HCT116 (cell line): ENCODE data around the gene ST6GALNAC5. TPM values are rescaled to one million over a fixed set of nuclear protein-coding genes. Genes with fewer than 3 reads are reported as not detected.
A peak's percentile ranks its signal among the peaks of the same experiment; 100 is the strongest.

ENCODE experiments used
- ATAC-seq: fragments of 200-7000 bp; cut with Tn5 transposase; 2 replicates; pipeline ENCODE4 v1.9.1; 2020; ENCODE audit warnings: mild to moderate bottlenecking, moderate library complexity
- BruUV-seq: library from RNA; stranded (reverse); fragments of 400-500 nt; replicated peaks from 2 replicates; lab custom pipeline; 2021; lab: Mats Ljungman, UMichigan
- CTCF ChIA-PET: fragments of 300-600 bp; sonication (Branson Sonifier 250); formaldehyde crosslinking; loops from one replicate; lab custom pipeline; 2021; ENCODE audit warnings: antibody characterized with exemption; lab: Charles Lee
- POLR2A ChIA-PET: fragments of 300-600, 350-600 bp; sonication (Branson Sonifier 250); formaldehyde crosslinking; loops from one replicate; lab custom pipeline; 2021; ENCODE audit warnings: antibody characterized with exemption; lab: Charles Lee
- RAD21 ChIA-PET, 2 experiments: fragments of 300-600 bp; sonication (Branson Sonifier 250); formaldehyde crosslinking; loops; one replicate each; lab custom pipeline; 2023; ENCODE audit warnings: low total read pairs in 2 of 2; ENCODE audit not compliant: uncharacterized antibody in 2 of 2, unreplicated experiment in 2 of 2, low non-redundant PET in 1 of 2; lab: Charles Lee
- DNase-seq: peaks from one replicate; pipeline ENCODE4 v3.0.0-alpha.2; 2010; ENCODE audit warnings: low read depth, low spot score
- H2AFZ ChIP-seq: fragments of 200-600 bp; shearing (Covaris generic), sonication (generic); 2 replicates; pipeline ENCODE4 v1.6.1; 2017; ENCODE audit warnings: low read depth, mixed run types, mixed read lengths, antibody characterized with exemption, low read length; ENCODE audit not compliant: poor library complexity, severe bottlenecking
- H3K27ac ChIP-seq: 2 replicates; pipeline ENCODE4 v1.5.1; 2012; ENCODE audit warnings: low read depth, low read length
- H3K27me3 ChIP-seq: fragments of 200-600 bp; sonication (generic); 2 replicates; pipeline ENCODE4 v1.6.1; 2016; ENCODE audit warnings: mixed run types, low read length, mixed read lengths; ENCODE audit not compliant: insufficient read depth
- H3K36me3 ChIP-seq, 2 experiments: fragments of 200-500 bp in 1 of 2; fragments of 200-600 bp in 1 of 2; sonication (Bioruptor generic) in 1 of 2; sonication (generic) in 1 of 2; 2 replicates each; pipeline versions ENCODE4 v1.5.1 to v1.6.1; 2014 to 2016; ENCODE audit warnings: low read length in 2 of 2, inconsistent platforms in 1 of 2, mixed read lengths in 1 of 2, mixed run types in 1 of 2; ENCODE audit not compliant: insufficient read depth in 2 of 2, control insufficient read depth in 1 of 2
- H3K4me1 ChIP-seq, 2 experiments: fragments of 200-600 bp in 1 of 2; sonication (generic) in 1 of 2; 2 replicates each; pipeline versions ENCODE4 v1.5.1 to v1.6.1; 2012 to 2017; ENCODE audit warnings: low read length in 2 of 2, inconsistent platforms in 1 of 2, mild to moderate bottlenecking in 1 of 2, mixed read lengths in 1 of 2, mixed run types in 1 of 2, moderate library complexity in 1 of 2; ENCODE audit not compliant: insufficient read depth in 2 of 2, control insufficient read depth in 1 of 2
- H3K4me2 ChIP-seq: fragments of 200-600 bp; sonication (generic); 2 replicates; pipeline ENCODE4 v1.6.1; 2017; ENCODE audit warnings: mixed run types, low read length, mixed read lengths
- H3K4me3 ChIP-seq, 2 experiments: fragments of 200-600 bp in 1 of 2; sonication (generic) in 1 of 2; replicated peaks in 1 of 2; 2 replicates each; pipeline ENCODE4 v1.5.1; 2011 to 2016; ENCODE audit warnings: low read length in 2 of 2, control low read depth in 1 of 2, low read depth in 1 of 2, mild to moderate bottlenecking in 1 of 2, mixed read lengths in 1 of 2, mixed run types in 1 of 2
- H3K79me2 ChIP-seq: fragments of 200-600 bp; sonication (generic); 2 replicates; pipeline ENCODE4 v1.6.1; 2017; ENCODE audit warnings: mild to moderate bottlenecking, mixed run types, low read length, moderate library complexity, mixed read lengths; ENCODE audit not compliant: insufficient read depth
- H3K9ac ChIP-seq: fragments of 200-600 bp; sonication (generic); 2 replicates; pipeline ENCODE4 v1.6.1; 2016; ENCODE audit warnings: low read length, mixed read lengths
- H3K9me2 ChIP-seq: fragments of 200-600 bp; sonication (generic), shearing (Covaris generic); 2 replicates; pipeline ENCODE4 v1.6.1; 2017; ENCODE audit warnings: mixed run types, mild to moderate bottlenecking, moderate library complexity; ENCODE audit not compliant: insufficient read depth
- H3K9me3 ChIP-seq, 2 experiments: fragments of 200-500 bp in 1 of 2; fragments of 200-600 bp in 1 of 2; sonication (Bioruptor generic) in 1 of 2; sonication (generic) in 1 of 2; 2 replicates each; pipeline ENCODE4 v1.6.1; 2014 to 2017; ENCODE audit warnings: low read length in 2 of 2, mixed read lengths in 2 of 2, inconsistent platforms in 1 of 2, low read depth in 1 of 2, mild to moderate bottlenecking in 1 of 2, mixed run types in 1 of 2, moderate library complexity in 1 of 2; ENCODE audit not compliant: control insufficient read depth in 1 of 2, insufficient read depth in 1 of 2
- H4K20me1 ChIP-seq: fragments of 200-600 bp; sonication (generic), shearing (Covaris generic); 2 replicates; pipeline ENCODE4 v1.6.1; 2017; ENCODE audit warnings: mixed run types, mild to moderate bottlenecking, moderate library complexity; ENCODE audit not compliant: insufficient read depth
- CBX3 ChIP-seq: IDR thresholded peaks from 2 replicates; pipeline ENCODE4 v1.6.1; 2012; ENCODE audit warnings: low read depth
- EGR1 ChIP-seq: IDR thresholded peaks from 2 replicates; pipeline ENCODE4 v1.6.1; 2012; ENCODE audit warnings: low read depth
- EZH2 ChIP-seq: fragments of 200-600 bp; sonication (generic); IDR thresholded peaks from 2 replicates; pipeline ENCODE4 v1.6.1; 2017; ENCODE audit warnings: antibody characterized with exemption, mixed run types
- POLR2A ChIP-seq: IDR thresholded peaks from 2 replicates; pipeline ENCODE4 v1.7.0; 2011; ENCODE audit warnings: borderline replicate concordance; ENCODE audit not compliant: insufficient read depth, insufficient read length; ENCODE audit errors: extremely low read depth
- RAD21 ChIP-seq: IDR thresholded peaks from 2 replicates; pipeline ENCODE4 v1.6.1; 2012; ENCODE audit warnings: low read depth, mild to moderate bottlenecking
- SP1 ChIP-seq: IDR thresholded peaks from 2 replicates; pipeline ENCODE4 v1.6.1; 2012; ENCODE audit warnings: low read depth
- ZNF274 ChIP-seq: fragments of 200-500 bp; sonication (Bioruptor generic); IDR thresholded peaks from 2 replicates; pipeline ENCODE4 v1.6.1; 2014; ENCODE audit warnings: mild to moderate bottlenecking, low read depth, low read length, inconsistent platforms
- intact Hi-C: fragments of 100-400 bp; cut with micrococcal nuclease; formaldehyde crosslinking; loops from 2 replicates; pipeline ENCODE4 v1.10.0; 2022
- total RNA-seq: library from RNA; stranded (reverse); gene quantifications from one replicate; pipeline ENCODE4 v1.2.1, GENCODE V29; 2021; ENCODE audit not compliant: unreplicated experiment
- TF ChIP-seq, protein P1 (sequence below): IDR thresholded peaks from 2 replicates; pipeline ENCODE4 v1.6.1; 2012; ENCODE audit warnings: low read depth
- TF ChIP-seq, protein P2 (sequence below), 3 experiments: fragments of 200-600 bp in 1 of 3; sonication (generic) in 1 of 3; IDR thresholded peaks in 2 of 3; conservative IDR thresholded peaks in 1 of 3; 2 replicates each; pipeline ENCODE4 v1.5.1; 2012 to 2017; ENCODE audit warnings: low read depth in 2 of 3, low read length in 2 of 3, antibody characterized with exemption in 1 of 3, borderline replicate concordance in 1 of 3, control low read depth in 1 of 3, mild to moderate bottlenecking in 1 of 3, mixed read lengths in 1 of 3, mixed run types in 1 of 3, moderate library complexity in 1 of 3; ENCODE audit not compliant: insufficient read depth in 1 of 3

Gene ST6GALNAC5
- total RNA-seq, 1 experiment from 2014 or later: 1.2 TPM

DNA sequence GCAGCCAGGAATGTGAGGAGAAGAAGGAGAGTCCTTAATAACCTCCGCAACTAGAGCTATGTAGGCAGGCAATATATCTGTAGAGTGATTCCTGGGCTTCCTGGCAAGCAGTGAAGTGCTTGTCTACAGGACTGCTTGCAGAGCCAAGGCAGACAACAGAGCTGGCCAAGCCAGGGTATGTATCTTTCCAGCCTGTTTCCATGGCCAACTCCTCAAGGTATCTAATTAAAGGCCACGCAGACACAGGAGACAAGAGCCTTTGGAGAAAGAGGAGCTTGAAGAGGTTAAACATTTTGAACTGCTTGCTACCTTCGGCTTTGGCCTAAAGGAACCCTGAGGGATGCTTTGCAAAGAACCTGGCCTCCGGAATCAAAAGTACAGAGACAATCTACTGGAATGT is 214.6 kb downstream of the ST6GALNAC5 start (continued):
- TF ChIP-seq, protein P1, sequence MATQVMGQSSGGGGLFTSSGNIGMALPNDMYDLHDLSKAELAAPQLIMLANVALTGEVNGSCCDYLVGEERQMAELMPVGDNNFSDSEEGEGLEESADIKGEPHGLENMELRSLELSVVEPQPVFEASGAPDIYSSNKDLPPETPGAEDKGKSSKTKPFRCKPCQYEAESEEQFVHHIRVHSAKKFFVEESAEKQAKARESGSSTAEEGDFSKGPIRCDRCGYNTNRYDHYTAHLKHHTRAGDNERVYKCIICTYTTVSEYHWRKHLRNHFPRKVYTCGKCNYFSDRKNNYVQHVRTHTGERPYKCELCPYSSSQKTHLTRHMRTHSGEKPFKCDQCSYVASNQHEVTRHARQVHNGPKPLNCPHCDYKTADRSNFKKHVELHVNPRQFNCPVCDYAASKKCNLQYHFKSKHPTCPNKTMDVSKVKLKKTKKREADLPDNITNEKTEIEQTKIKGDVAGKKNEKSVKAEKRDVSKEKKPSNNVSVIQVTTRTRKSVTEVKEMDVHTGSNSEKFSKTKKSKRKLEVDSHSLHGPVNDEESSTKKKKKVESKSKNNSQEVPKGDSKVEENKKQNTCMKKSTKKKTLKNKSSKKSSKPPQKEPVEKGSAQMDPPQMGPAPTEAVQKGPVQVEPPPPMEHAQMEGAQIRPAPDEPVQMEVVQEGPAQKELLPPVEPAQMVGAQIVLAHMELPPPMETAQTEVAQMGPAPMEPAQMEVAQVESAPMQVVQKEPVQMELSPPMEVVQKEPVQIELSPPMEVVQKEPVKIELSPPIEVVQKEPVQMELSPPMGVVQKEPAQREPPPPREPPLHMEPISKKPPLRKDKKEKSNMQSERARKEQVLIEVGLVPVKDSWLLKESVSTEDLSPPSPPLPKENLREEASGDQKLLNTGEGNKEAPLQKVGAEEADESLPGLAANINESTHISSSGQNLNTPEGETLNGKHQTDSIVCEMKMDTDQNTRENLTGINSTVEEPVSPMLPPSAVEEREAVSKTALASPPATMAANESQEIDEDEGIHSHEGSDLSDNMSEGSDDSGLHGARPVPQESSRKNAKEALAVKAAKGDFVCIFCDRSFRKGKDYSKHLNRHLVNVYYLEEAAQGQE: no peak
- no peak for TF ChIP-seq CBX3
- TF ChIP-seq EZH2: no peak

DNA sequence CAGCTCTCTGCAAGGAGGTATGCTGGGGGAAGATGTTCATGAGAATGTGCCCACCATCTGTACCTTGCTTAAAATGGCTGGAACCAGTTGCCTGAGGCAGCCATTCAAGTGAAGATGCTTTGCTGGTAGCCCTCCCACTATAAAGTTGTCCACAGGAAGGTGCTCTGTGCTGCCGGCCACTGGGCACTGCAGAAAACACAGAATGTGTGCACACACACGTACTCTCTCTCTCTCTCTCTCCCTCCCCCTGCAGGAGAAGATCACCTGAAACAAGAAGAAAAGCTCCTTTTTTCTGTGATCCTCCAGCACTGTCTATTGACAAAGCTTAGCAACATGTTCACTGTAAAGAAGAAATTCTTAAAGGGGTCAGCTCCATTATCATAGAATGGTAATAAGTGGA is 217.2 kb downstream of the ST6GALNAC5 start:
- no peaks in the 10 kb centered on the region for H4K20me1 ChIP-seq
- H3K79me2 ChIP-seq: no peaks in the 10 kb centered on the region
- ATAC-seq (peak; percentile 52; the same call in 1 of the 2 replicates), DNase-seq (no peak)
- intact Hi-C loops: no loop called here
- H3K9me2 ChIP-seq: no peaks in the 10 kb centered on the region
- BruUV-seq: no TSS peak
- ChIA-PET CTCF (no interaction called here), POLR2A (no interaction called here), RAD21 (interaction anchor here in 1 of 2 experiments (0.5 kb wide), 1 partner anchor 190 kb away, joined by 3 read pairs; no protein-coding TSS in a partner anchor)
- H3K27me3 ChIP-seq: no peaks in the 10 kb centered on the region
- H3K27ac ChIP-seq: no peak overlapping the region
- TF ChIP-seq EGR1 (no peak), SP1 (no peak), ZNF274 (no peak), POLR2A (no peak), RAD21 (peak; percentile 19)
- TF ChIP-seq, protein P2, sequence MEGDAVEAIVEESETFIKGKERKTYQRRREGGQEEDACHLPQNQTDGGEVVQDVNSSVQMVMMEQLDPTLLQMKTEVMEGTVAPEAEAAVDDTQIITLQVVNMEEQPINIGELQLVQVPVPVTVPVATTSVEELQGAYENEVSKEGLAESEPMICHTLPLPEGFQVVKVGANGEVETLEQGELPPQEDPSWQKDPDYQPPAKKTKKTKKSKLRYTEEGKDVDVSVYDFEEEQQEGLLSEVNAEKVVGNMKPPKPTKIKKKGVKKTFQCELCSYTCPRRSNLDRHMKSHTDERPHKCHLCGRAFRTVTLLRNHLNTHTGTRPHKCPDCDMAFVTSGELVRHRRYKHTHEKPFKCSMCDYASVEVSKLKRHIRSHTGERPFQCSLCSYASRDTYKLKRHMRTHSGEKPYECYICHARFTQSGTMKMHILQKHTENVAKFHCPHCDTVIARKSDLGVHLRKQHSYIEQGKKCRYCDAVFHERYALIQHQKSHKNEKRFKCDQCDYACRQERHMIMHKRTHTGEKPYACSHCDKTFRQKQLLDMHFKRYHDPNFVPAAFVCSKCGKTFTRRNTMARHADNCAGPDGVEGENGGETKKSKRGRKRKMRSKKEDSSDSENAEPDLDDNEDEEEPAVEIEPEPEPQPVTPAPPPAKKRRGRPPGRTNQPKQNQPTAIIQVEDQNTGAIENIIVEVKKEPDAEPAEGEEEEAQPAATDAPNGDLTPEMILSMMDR (IDR thresholded peaks at IDR 0.05 in 2 of 3, conservative IDR thresholded peaks at IDR 0.05 in 1 of 3; ENCODE audit: borderline replicate concordance in 1 of 3, insufficient read depth in 1 of 3, low read depth in 2 of 3, low read length in 2 of 3): peak; percentile 2 to 18 (median 12); a peak in 2 of 6 replicates
- H3K4me3 ChIP-seq: no peak overlapping the region
- no peak overlapping the region for H2AFZ ChIP-seq
- no peaks in the 10 kb centered on the region for H3K9me3 ChIP-seq
- H3K36me3 ChIP-seq: no peaks in the 10 kb centered on the region
- no peak overlapping the region for H3K9ac ChIP-seq
- no peak overlapping the region for H3K4me2 ChIP-seq
- no peaks in the 10 kb centered on the region for H3K4me1 ChIP-seq
